Chondrocyte (in vitro differentiated cells): ENCODE data around the gene PPARG. TPM values are rescaled to one million over a fixed set of nuclear protein-coding genes. Genes with fewer than 3 reads are reported as not detected.

Experiments used
- DNase-seq: peaks from one replicate; pipeline ENCODE4 v3.0.0; 2021; ENCODE audit warnings: mixed read lengths, low spot score
- H3K27ac Mint-ChIP-seq: one replicate; pipeline ENCODE4 v1.8.0; 2021; ENCODE audit warnings: mild to moderate bottlenecking, moderate library complexity, mixed read lengths; ENCODE audit not compliant: unreplicated experiment
- H3K27me3 Mint-ChIP-seq: 2 replicates; pipeline ENCODE4 v1.8.0; 2021; ENCODE audit warnings: low read depth, mixed read lengths
- H3K36me3 Mint-ChIP-seq: 2 replicates; pipeline ENCODE4 v1.8.0; 2021; ENCODE audit warnings: low read depth, mixed read lengths
- H3K4me1 Mint-ChIP-seq: 2 replicates; pipeline ENCODE4 v1.8.0; 2021; ENCODE audit warnings: low read depth, mild to moderate bottlenecking, mixed read lengths
- H3K4me3 Mint-ChIP-seq: one replicate; pipeline ENCODE4 v1.8.0; 2021; ENCODE audit warnings: mild to moderate bottlenecking, moderate library complexity, mixed read lengths; ENCODE audit not compliant: unreplicated experiment
- H3K9me3 Mint-ChIP-seq: 2 replicates; pipeline ENCODE4 v1.8.0; 2021; ENCODE audit warnings: low read depth, mixed read lengths
- CTCF ChIP-seq: fragments of 200-600 bp; sonication (generic); IDR thresholded peaks from 2 replicates; pipeline ENCODE4 v1.5.0; 2021; ENCODE audit warnings: antibody characterized with exemption, mild to moderate bottlenecking, moderate library complexity
- total RNA-seq: library from RNA; stranded (reverse); gene quantifications from 3 replicates; pipeline ENCODE4 v1.2.1, GENCODE V29; 2021

The PPARG gene
- total RNA-seq, 1 donor from 2014 or later: 9.2 TPM

- no peak overlapping the region for H3K4me3 Mint-ChIP-seq
- no peaks in the 10 kb centered on the region for H3K27me3 Mint-ChIP-seq
- peaks cover 6% of the 10 kb centered on the region for H3K9me3 Mint-ChIP-seq
- TF ChIP-seq CTCF: no peak
- H3K4me1 Mint-ChIP-seq: no peaks in the 10 kb centered on the region
- no peak overlapping the region for H3K27ac Mint-ChIP-seq
- no peaks in the 10 kb centered on the region for H3K36me3 Mint-ChIP-seq
- DNase-seq: no peak
Measured at GRCh38 chr3:12451481-12451880, 162.6 kb downstream of the PPARG start.

GRCh38 chr3:12451960-12452359 lies 163.1 kb downstream of the PPARG start:
- Mint-ChIP-seq H3K4me1 (no peaks in the 10 kb centered on the region), H3K27ac (no peak overlapping the region), H3K9me3 (peaks cover 6% of the 10 kb centered on the region), H3K36me3 (no peaks in the 10 kb centered on the region), H3K27me3 (no peaks in the 10 kb centered on the region), H3K4me3 (no peak overlapping the region)
- no peak for TF ChIP-seq CTCF
- no peak for DNase-seq

DNA sequence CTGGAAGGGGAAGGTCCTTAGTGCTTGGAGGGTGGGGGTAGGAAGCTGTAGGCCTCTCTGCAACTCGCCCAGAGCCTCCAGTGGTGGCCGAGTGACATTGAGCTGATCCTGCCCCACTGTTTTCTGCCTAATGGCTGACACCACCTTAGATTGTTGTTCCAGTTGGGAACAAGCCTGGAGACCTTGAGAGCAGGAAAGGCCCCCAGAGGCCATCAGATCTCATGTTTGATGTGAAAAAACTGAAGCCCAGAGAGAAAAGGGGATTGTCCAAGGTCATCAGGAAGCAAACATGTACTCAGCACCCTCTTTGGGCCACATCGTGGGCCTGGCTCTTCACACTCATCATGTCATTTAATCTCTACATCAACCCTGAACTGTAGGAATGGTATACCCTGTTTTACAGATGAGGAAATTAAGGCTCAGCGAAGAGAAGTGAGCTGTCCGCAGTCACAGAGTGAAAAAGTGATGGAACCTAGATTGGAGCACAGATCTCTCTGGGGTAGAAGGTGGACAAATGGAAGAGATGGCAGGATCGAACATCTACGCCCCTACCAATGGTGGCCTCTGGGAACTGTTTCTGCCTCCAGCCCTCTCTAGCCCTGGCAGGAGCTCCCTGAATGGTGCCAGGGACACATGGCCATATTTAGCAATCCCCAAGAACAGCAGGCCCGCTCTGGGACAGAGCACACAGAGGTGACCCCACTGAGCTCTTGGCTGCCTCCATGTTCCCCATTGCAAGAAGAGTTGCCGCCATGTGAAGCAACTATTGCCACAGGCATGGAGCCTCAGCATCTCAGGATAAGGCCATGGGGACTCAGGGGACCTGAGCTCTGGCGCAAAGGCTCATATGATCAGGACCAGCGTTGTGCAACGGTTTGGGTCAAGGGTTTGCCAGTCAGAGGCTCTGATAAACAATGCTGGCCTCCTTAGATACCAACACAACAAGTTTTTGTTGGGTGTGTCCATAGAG lies 163.8 kb downstream of the PPARG start:
- H3K4me3 Mint-ChIP-seq: no peak overlapping the region
- peaks cover 6% of the 10 kb centered on the region for H3K9me3 Mint-ChIP-seq
- no peaks in the 10 kb centered on the region for H3K27me3 Mint-ChIP-seq
- H3K4me1 Mint-ChIP-seq: no peaks in the 10 kb centered on the region
- no peak for TF ChIP-seq CTCF
- H3K27ac Mint-ChIP-seq: no peak overlapping the region
- no peak for DNase-seq
- H3K36me3 Mint-ChIP-seq: no peaks in the 10 kb centered on the region

GRCh38 chr3:12454076-12454815 lies 165.4 kb downstream of the PPARG start:
- Mint-ChIP-seq H3K27me3 (no peaks in the 10 kb centered on the region), H3K4me3 (no peak overlapping the region), H3K9me3 (peaks cover 6% of the 10 kb centered on the region), H3K27ac (no peak overlapping the region), H3K4me1 (no peaks in the 10 kb centered on the region), H3K36me3 (no peaks in the 10 kb centered on the region)
- no peak for DNase-seq
- no peak for TF ChIP-seq CTCF

DNA sequence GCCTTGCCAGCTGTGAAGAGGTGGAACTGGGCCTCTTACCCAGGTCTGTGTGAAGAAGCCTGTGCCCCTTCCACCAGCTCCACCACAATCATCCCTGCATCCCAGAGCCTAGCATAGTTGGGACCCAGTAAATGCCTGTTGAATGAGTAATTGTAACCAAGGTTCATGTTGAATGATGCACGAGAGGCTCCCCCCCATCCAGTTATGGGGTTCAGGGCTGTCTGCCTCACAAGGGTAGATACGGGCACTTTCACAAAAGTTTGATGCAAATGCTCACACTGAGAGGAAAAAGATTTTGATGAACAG lies 165.9 kb downstream of the PPARG start:
- H3K9me3 Mint-ChIP-seq: peaks cover 6% of the 10 kb centered on the region
- H3K36me3 Mint-ChIP-seq: no peaks in the 10 kb centered on the region
- H3K27ac Mint-ChIP-seq: no peak overlapping the region
- no peaks in the 10 kb centered on the region for H3K27me3 Mint-ChIP-seq
- H3K4me3 Mint-ChIP-seq: no peak overlapping the region
- no peaks in the 10 kb centered on the region for H3K4me1 Mint-ChIP-seq
- TF ChIP-seq CTCF: no peak
- DNase-seq: no peak
